ENCODE measurements around the gene RASD1. TPM values are rescaled to one million over a fixed set of nuclear protein-coding genes. Genes with fewer than 3 reads are reported as not detected.
A peak's percentile ranks its signal among the peaks of the same experiment; 100 is the strongest.

The RASD1 gene
- total RNA-seq, 6 experiments from 2014 or later = 1.0 to 230 (median 101) TPM

- H3K27ac ChIP-seq = no peak overlapping the region
- H3K27me3 ChIP-seq = no peaks in the 10 kb centered on the region
- H3K4me1 ChIP-seq = no peaks in the 10 kb centered on the region
- 75% methylated on average over 7 of the region's 20 CpGs for WGBS (ENCODE audit: insufficient coverage, low coverage, low lambda C conversion rate, missing lambda C conversion rate)
- H3K36me3 ChIP-seq = no peaks in the 10 kb centered on the region
- peak in 1 of 3 donors; percentile 49 for DNase-seq
- peak in 3 of 4 donors; percentile 2 to 8 (median 5) for ATAC-seq
- intact Hi-C loops (cut with DNase I) = loop anchor here in 1 of 2 donors (10.0 kb wide), 1 partner anchor 130 kb away; no protein-coding TSS in a partner anchor
- no peak overlapping the region for H3K4me3 ChIP-seq
- TF ChIP-seq CTCF (IDR thresholded peaks at IDR 0.05) = no peak
- TF ChIP-seq POLR2A (IDR thresholded peaks at IDR 0.05) = no peak
- H3K9me3 ChIP-seq = no peaks in the 10 kb centered on the region
Observed at GRCh38 chr17:17504341-17505140, 8.3 kb upstream of the RASD1 start.

GRCh38 chr17:17503566-17504130 lies 7.5 kb upstream of the RASD1 start:
- peak in 1 of 3 donors; percentile 45 for DNase-seq
- intact Hi-C loops (cut with DNase I) = loop anchor here in 1 of 2 donors (10.0 kb wide), 1 partner anchor 131 kb away; no protein-coding TSS in a partner anchor
- H3K4me1 ChIP-seq = no peaks in the 10 kb centered on the region

GRCh38 chr17:17502741-17503565 lies 6.8 kb upstream of the RASD1 start:
- no peaks in the 10 kb centered on the region for H3K4me1 ChIP-seq
- no peaks in the 10 kb centered on the region for H3K9me3 ChIP-seq
- ATAC-seq = no peak
- no peak overlapping the region for H3K4me3 ChIP-seq
- WGBS (ENCODE audit: insufficient coverage, low coverage, low lambda C conversion rate, missing lambda C conversion rate) = 87% methylated on average over 14 of the region's 21 CpGs
- TF ChIP-seq POLR2A (IDR thresholded peaks at IDR 0.05) (no peak), CTCF (IDR thresholded peaks at IDR 0.05) (no peak)
- intact Hi-C loops (cut with DNase I) = loop anchor here in 1 of 2 donors (10.0 kb wide), 1 partner anchor 132 kb away; no protein-coding TSS in a partner anchor
- no peaks in the 10 kb centered on the region for H3K27me3 ChIP-seq
- no peak overlapping the region for H3K27ac ChIP-seq
- peak in 1 of 3 donors; percentile 48 for DNase-seq
- no peaks in the 10 kb centered on the region for H3K36me3 ChIP-seq

More at GRCh38 chr17:17503566-17504130, 7.5 kb upstream of the RASD1 start:
- ATAC-seq = peak in 3 of 4 donors; percentile 5 to 18 (median 15)
- no peak overlapping the region for H3K27ac ChIP-seq
- H3K36me3 ChIP-seq = no peaks in the 10 kb centered on the region
- no peaks in the 10 kb centered on the region for H3K9me3 ChIP-seq
- TF ChIP-seq POLR2A (IDR thresholded peaks at IDR 0.05) (no peak), CTCF (IDR thresholded peaks at IDR 0.05) (no peak)
- no peak overlapping the region for H3K4me3 ChIP-seq
- no peaks in the 10 kb centered on the region for H3K27me3 ChIP-seq
- 40% methylated on average over 2 of the region's 7 CpGs for WGBS (ENCODE audit: insufficient coverage, low coverage, low lambda C conversion rate, missing lambda C conversion rate)

- intact Hi-C loops (cut with DNase I) = loop anchor here in 1 of 2 donors (10.0 kb wide), 1 partner anchor 134 kb away; no protein-coding TSS in a partner anchor
- Histone ChIP-seq H3K27me3 (no peaks in the 10 kb centered on the region), H3K36me3 (no peaks in the 10 kb centered on the region), H3K4me3 (no peak overlapping the region), H3K9me3 (no peaks in the 10 kb centered on the region), H3K27ac (no peak overlapping the region), H3K4me1 (peaks cover 0 to 3% (median 0%) of the 10 kb centered on the region in 4 donors)
- DNase-seq = peak in 1 of 3 donors; percentile 60
- TF ChIP-seq CTCF (IDR thresholded peaks at IDR 0.05) (peak in 1 of 4 donors; percentile 45), POLR2A (IDR thresholded peaks at IDR 0.05) (no peak)
- ATAC-seq = no peak
- 56% methylated on average over 12 of the region's 14 CpGs for WGBS (ENCODE audit: insufficient coverage, low coverage, low lambda C conversion rate, missing lambda C conversion rate)
Observed at GRCh38 chr17:17500999-17501605, 4.9 kb upstream of the RASD1 start.
